GM18526 (cell line): ENCODE measurements around the gene PC.

Experiments
- POLR2A ChIP-seq: IDR thresholded peaks from 3 replicates; pipeline ENCODE4 v1.6.1; 2011; ENCODE audit not compliant: insufficient read length; ENCODE audit errors: extremely low read depth

Gene PC

DNA sequence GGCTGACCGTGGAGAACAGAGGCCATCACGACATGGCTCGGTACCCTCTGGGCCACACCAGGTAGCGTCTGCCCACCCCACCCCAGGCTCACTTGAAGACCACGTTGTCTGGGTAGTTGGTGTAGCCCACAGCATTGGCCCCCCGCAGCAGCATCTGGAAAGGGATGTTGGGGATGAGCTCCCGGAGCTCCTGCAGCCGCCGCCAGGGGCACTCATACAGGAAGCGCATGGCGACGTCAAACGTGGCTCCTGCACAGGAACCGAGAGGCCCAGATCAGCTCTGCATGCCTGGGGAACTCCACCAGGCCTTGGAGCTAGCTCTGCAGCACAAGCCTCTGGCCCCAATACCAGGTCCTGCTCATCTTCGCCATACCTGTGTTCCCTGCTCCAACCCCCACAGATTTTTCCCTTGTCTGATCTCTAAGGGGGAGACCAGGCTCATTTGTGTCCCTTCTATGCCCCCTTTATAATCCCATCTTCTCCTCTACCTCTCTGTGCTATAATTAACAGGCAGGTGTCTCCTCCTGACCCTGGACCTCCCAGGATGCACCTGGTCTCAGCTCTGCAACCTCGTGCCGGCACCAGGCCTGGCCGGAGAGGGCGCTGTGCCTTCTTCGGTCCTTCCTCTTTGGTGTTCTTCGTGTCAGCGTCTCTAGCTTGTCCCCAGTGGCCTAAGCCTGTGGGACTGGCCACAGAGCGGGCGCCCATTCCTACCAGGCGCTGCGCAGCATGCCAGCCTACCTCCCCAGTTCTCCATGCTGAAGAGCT is 106.3 kb downstream of the PC start:
- no peak for TF ChIP-seq POLR2A

DNA sequence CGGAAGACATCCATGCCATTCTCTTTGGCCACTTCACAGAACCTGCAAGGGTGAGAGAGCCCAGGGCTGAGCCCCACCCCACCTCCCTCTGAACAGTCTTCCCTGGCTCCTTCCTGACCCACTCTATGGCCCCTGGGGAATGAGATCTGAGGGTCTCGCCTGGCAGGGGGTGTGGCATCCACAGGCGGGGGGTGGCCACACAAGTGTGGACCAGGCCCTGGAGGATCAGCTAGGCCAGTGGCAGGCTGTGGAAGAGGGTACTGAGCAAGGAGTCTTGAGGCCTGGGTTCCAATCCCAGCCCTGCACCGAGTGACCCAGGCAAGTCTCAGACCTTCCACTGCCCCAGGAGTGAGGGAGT is 107.0 kb downstream of the PC start:
- no peak for TF ChIP-seq POLR2A

GRCh38 chr11:66850588-66851238 is 107.5 kb downstream of the PC start:
- TF ChIP-seq POLR2A: no peak

GRCh38 chr11:66850235-66850587 is 108.0 kb downstream of the PC start:
- TF ChIP-seq POLR2A: no peak

- no peak for TF ChIP-seq POLR2A
Observed at GRCh38 chr11:66849501-66850234, 108.5 kb downstream of the PC start.

- TF ChIP-seq POLR2A: no peak
Observed at GRCh38 chr11:66848671-66849500, 109.3 kb downstream of the PC start.

GRCh38 chr11:66847461-66848232 is 110.5 kb downstream of the PC start:
- no peak for TF ChIP-seq POLR2A

- no peak for TF ChIP-seq POLR2A
Observed at GRCh38 chr11:66846671-66847091, 111.5 kb downstream of the PC start.

- TF ChIP-seq POLR2A: no peak
Observed at GRCh38 chr11:66845876-66846212, 112.3 kb downstream of the PC start.

DNA sequence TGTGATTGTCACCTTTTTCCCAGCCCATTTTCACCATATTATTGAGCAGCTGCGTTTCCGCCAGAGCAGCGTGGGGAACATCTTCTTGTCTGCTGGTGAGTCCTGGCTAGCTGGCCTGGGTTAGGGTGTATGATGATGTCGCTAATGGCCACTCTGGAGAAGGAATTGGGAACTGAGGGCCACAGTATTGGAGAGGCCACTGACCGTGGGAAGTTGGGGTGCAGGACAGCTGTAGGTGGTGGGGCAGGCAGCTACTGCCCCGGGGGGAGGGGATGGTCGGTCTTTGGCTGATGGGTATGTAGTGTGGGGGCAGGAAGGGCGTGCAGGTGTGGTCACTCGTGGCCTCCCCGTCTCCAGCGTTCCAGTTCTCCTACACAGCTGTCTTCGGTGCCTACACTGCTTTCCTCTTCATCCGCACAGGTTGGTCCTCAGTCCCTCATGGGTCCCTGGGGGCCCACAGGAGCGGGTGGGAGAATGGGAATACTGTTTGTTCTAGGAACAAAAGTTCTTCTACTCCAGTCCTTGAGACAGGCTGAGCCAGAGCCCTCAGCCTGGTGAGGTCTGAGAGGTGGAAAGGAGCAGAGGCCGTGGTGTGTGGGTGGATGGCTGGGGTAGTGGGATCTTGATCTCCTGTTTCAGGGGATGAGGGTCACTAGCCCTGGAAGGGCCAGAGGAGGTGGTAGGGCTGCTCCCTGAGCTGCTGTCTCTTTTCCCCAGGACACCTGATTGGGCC is 112.9 kb downstream of the PC start:
- no peak for TF ChIP-seq POLR2A

- no peak for TF ChIP-seq POLR2A
Observed at GRCh38 chr11:66844496-66845142, 113.6 kb downstream of the PC start.

DNA sequence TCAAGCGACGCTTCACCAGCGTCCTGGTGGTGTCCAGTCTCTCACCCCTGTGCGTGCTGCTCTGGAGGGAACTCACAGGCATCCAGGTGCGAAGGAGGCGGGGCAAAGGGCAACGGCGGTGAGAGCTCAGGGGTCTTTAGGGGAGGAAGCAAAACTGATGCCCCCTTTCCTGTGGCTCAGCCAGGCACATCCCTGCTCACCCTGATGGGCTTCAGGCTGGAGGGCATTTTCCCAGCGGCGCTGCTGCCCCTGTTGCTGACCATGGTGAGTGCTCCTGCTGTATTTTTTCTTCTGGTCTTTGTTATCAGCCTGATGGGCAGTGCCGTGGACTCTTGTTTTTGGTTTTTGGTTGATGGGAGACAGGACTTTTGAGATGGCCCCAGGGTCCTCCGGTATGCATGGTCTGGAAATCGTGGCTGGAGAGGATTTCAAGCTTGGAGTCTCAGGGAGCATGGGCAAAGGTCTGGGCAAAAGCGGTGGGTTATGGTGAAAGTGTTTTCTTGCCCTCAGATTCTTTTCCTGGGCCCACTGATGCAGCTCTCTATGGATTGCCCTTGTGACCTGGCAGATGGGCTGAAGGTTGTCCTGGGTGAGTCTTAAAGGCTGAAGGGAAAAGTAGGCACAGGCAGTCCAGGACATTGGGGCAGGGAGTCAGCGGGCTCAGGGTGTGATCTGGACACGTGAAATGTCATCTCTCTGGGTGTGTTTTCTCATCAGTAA is 114.2 kb downstream of the PC start:
- TF ChIP-seq POLR2A: no peak
